Gastrocnemius medialis (tissue), 4 donors: ENCODE data around the gene SLC11A1. TPM values are rescaled to one million over a fixed set of nuclear protein-coding genes. Genes with fewer than 3 reads are reported as not detected.

Source experiments
- ATAC-seq, 2 donors: fragments of 150-250 bp; one replicate each; pipeline ENCODE4 v1.9.1; 2016
- DNase-seq, 2 donors: peaks; one replicate each; pipeline ENCODE4 v3.0.0-alpha.2; 2019
- H3K27ac ChIP-seq, 4 donors: fragments of 200-600 bp; sonication (generic); 1 replicate in 1 of 4; 2 replicates in 3 of 4; pipeline ENCODE4 v1.5.1; 2016 to 2018; ENCODE audit warnings: mild to moderate bottlenecking in 2 of 4, moderate library complexity in 1 of 4
- H3K27me3 ChIP-seq, 3 donors: fragments of 200-600 bp; sonication (generic) in 2 of 3; 1 replicate in 1 of 3; 2 replicates in 2 of 3; pipeline versions ENCODE4 v1.5.1 to v1.6.0; 2016 to 2019; ENCODE audit warnings: mild to moderate bottlenecking in 1 of 3, moderate library complexity in 1 of 3
- H3K36me3 ChIP-seq, 2 donors: fragments of 200-600 bp; sonication (generic) in 1 of 2; one replicate each; pipeline ENCODE4 v1.5.1; 2017 to 2018
- H3K4me1 ChIP-seq, 2 donors: fragments of 200-600 bp; sonication (generic) in 1 of 2; one replicate each; pipeline ENCODE4 v1.5.1; 2016 to 2017; ENCODE audit warnings: mild to moderate bottlenecking in 2 of 2
- H3K4me3 ChIP-seq, 4 donors: fragments of 200-600 bp; sonication (generic) in 3 of 4; 1 replicate in 1 of 4; 2 replicates in 3 of 4; pipeline ENCODE4 v1.5.1; 2016 to 2019; ENCODE audit warnings: mild to moderate bottlenecking in 2 of 4
- H3K9me3 ChIP-seq, 3 donors: fragments of 200-600 bp; sonication (generic) in 2 of 3; 1 replicate in 1 of 3; 2 replicates in 2 of 3; pipeline ENCODE4 v1.5.1; 2016 to 2019
- POLR2A ChIP-seq, 2 donors: fragments of 450-650 bp; IDR thresholded peaks; one replicate each; pipeline ENCODE4 v1.6.1; 2017; ENCODE audit warnings: antibody characterized with exemption in 2 of 2, mild to moderate bottlenecking in 2 of 2, moderate library complexity in 2 of 2
- in situ Hi-C, 4 donors: fragments of 200-750 bp; cut with MboI; loops; one replicate each; pipeline versions ENCODE4 v1.15.0 to v1.8.0; 2017; ENCODE audit warnings: low sequenced_read_pairs in 4 of 4
- intact Hi-C: fragments of 100-400 bp; cut with DNase I; formaldehyde crosslinking; loops from one replicate; pipeline ENCODE4 v1.15.1; 2023; ENCODE audit warnings: low total_unique reads
- total RNA-seq, 4 donors: library from RNA; depleted of rRNA; stranded (reverse); fragments of >200 nt; gene quantifications; one replicate each; pipeline versions ENCODE4 v1.1.0 to v1.2.3, GENCODE V29; 2016
- TF ChIP-seq, protein P1 (sequence below), 5 experiments: fragments of 450-650 bp in 3 of 5; fragments of 200-600 bp in 2 of 5; sonication (generic) in 2 of 5; IDR thresholded peaks in 4 of 5; conservative IDR thresholded peaks in 1 of 5; 1 replicate in 4 of 5; 2 replicates in 1 of 5; pipeline ENCODE4 v1.5.1; 2016 to 2019; ENCODE audit warnings: antibody characterized with exemption in 5 of 5, mild to moderate bottlenecking in 3 of 5, moderate library complexity in 3 of 5

The SLC11A1 gene, protein sequence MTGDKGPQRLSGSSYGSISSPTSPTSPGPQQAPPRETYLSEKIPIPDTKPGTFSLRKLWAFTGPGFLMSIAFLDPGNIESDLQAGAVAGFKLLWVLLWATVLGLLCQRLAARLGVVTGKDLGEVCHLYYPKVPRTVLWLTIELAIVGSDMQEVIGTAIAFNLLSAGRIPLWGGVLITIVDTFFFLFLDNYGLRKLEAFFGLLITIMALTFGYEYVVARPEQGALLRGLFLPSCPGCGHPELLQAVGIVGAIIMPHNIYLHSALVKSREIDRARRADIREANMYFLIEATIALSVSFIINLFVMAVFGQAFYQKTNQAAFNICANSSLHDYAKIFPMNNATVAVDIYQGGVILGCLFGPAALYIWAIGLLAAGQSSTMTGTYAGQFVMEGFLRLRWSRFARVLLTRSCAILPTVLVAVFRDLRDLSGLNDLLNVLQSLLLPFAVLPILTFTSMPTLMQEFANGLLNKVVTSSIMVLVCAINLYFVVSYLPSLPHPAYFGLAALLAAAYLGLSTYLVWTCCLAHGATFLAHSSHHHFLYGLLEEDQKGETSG
- 1 to 10 TPM; 1.1 to 6.3 (median 4.5) TPM for total RNA-seq

DNA sequence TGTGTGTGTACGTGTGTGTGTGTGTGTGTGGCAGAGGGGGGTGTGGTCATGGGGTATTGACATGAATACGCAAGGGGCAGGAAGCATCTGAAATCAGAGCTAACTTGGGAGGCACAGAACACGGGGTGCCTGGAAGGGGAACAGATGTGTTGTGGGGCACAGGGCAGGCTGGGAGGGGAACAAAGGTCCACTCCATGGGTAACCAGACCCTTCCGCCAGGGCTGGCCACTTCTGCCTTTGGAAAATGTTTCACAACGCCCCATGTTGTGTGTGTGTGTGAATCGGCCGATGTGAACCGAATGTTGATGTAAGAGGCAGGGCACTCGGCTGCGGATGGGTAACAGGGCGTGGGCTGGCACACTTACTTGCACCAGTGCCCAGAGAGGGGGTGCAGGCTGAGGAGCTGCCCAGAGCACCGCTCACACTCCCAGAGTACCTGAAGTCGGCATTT lies at the start of gene SLC11A1:
Gene SLC11A1, plus strand, starts transcription at position 358 of the 451 bp plus-strand sequence. CDS start 96 bp downstream, outside the sequence.
- Histone ChIP-seq H3K4me1 (no peaks in the 10 kb centered on the region), H3K9me3 (no peaks in the 10 kb centered on the region), H3K4me3 (peak within 1 kb of the TSS in 1 of 4 donors; percentile 17), H3K27me3 (no peaks in the 10 kb centered on the region), H3K36me3 (no peaks in the 10 kb centered on the region), H3K27ac (peak within 1 kb of the TSS in 1 of 4 donors; percentile 0)
- intact Hi-C loops (no loop called here), in situ Hi-C loops (loop anchor here in 3 of 4 donors (5.0 to 10.0 kb wide), 2 partner anchors 65 to 77 kb away; no protein-coding TSS in a partner anchor)
- DNase-seq (peak in 1 of 2 donors; percentile 60), ATAC-seq (peak in 1 of 2 donors; percentile 60)
- peak; percentile 26 to 33 for TF ChIP-seq POLR2A (IDR thresholded peaks at IDR 0.05)
- TF ChIP-seq, protein P1, sequence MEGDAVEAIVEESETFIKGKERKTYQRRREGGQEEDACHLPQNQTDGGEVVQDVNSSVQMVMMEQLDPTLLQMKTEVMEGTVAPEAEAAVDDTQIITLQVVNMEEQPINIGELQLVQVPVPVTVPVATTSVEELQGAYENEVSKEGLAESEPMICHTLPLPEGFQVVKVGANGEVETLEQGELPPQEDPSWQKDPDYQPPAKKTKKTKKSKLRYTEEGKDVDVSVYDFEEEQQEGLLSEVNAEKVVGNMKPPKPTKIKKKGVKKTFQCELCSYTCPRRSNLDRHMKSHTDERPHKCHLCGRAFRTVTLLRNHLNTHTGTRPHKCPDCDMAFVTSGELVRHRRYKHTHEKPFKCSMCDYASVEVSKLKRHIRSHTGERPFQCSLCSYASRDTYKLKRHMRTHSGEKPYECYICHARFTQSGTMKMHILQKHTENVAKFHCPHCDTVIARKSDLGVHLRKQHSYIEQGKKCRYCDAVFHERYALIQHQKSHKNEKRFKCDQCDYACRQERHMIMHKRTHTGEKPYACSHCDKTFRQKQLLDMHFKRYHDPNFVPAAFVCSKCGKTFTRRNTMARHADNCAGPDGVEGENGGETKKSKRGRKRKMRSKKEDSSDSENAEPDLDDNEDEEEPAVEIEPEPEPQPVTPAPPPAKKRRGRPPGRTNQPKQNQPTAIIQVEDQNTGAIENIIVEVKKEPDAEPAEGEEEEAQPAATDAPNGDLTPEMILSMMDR (IDR thresholded peaks at IDR 0.05 in 4 of 5, conservative IDR thresholded peaks at IDR 0.05 in 1 of 5): no peak

DNA sequence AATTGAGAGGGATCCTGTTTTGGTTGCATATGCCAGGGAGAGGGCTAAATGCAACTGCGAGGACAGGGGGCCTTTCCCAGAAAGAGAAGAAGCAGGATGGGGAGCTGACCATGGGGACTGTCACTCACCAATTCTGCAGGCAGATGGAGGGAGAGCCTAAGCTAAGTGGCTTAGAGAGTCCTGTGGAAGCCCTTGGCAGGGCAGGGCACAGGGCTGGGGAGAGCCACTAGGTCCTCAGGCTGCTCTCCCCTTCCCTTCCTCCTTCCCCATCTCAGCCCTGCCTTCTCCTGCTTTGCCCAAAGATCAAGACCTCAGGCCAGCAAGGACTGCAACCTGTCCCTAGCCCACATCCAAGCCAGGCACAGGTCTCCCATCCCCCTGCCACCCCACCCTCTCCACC lies 49.8 kb upstream of the SLC11A1 start:
- H3K27ac ChIP-seq: peak overlapping the region in 1 of 4 donors; percentile 2
- no peaks in the 10 kb centered on the region for H3K27me3 ChIP-seq
- ATAC-seq: no peak
- in situ Hi-C loops (no loop called here), intact Hi-C loops (no loop called here)
- no peaks in the 10 kb centered on the region for H3K9me3 ChIP-seq
- no peaks in the 10 kb centered on the region for H3K4me1 ChIP-seq
- DNase-seq: no peak
- no peaks in the 10 kb centered on the region for H3K36me3 ChIP-seq
- no peak for TF ChIP-seq POLR2A (IDR thresholded peaks at IDR 0.05)
- TF ChIP-seq, protein P1 (IDR thresholded peaks at IDR 0.05 in 4 of 5, conservative IDR thresholded peaks at IDR 0.05 in 1 of 5): no peak
- no peak overlapping the region for H3K4me3 ChIP-seq

DNA sequence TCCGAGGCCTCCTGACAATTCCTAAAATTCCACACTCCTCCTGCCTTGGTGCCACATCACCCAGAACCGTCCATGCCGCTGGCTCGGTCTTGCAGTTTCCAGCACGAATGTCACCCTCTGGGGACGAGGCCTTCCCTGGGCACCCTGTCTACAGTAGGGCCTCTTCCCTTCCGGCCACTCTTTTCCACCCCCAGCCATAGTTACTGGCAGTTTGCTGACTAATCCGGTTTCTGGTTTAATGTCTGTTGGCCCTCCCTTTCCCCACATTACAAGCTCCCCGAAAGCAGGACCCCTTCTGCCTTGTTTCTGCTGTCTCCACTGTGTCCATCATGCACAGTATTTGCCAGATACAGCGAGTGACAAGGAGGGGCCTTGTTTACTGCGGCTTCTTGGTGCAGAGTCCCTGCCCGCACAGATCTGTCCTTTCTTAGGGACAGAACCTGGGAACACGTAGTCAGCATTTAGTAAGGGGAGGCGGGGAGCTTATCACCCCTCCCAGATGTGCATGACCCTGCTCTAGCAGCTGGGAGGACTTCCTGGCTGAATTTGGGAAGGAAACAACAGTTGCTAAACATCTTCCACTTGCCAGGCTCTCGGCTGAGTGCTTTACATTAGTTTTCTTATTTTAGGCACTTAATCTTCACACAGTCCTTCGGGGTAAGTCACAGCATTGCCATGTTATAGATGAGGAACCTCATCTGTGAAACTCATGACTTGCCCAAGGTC lies 49.0 kb upstream of the SLC11A1 start:
- peak overlapping the region in 1 of 4 donors; percentile 2 for H3K27ac ChIP-seq
- no peaks in the 10 kb centered on the region for H3K36me3 ChIP-seq
- H3K4me3 ChIP-seq: no peak overlapping the region
- no peaks in the 10 kb centered on the region for H3K9me3 ChIP-seq
- TF ChIP-seq, protein P1 (IDR thresholded peaks at IDR 0.05 in 4 of 5, conservative IDR thresholded peaks at IDR 0.05 in 1 of 5): no peak
- TF ChIP-seq POLR2A (IDR thresholded peaks at IDR 0.05): no peak
- DNase-seq (peak; percentile 10 to 36), ATAC-seq (peak in 1 of 2 donors; percentile 46)
- in situ Hi-C loops: no loop called here
- intact Hi-C loops: no loop called here
- H3K4me1 ChIP-seq: no peaks in the 10 kb centered on the region
- no peaks in the 10 kb centered on the region for H3K27me3 ChIP-seq

DNA sequence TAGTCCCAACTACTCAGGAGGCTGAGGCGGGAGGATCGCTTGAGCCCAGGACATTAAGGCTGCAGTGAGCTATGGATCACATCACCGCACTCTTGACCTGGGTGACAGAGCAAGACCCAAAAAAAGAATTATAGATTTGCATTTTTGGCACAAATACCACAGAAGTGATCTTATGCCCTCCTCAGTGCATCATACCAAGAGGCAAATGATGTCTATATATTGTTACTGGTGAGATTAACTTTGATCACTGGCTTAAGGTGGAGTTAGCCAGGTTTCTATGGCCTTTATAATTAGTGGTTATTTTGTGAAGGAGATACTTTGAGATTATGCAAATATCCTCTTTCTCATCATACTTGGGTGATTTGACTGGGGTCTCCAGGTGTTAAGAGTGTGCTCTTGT lies 47.5 kb upstream of the SLC11A1 start:
- ATAC-seq (no peak), DNase-seq (no peak)
- intact Hi-C loops (no loop called here), in situ Hi-C loops (no loop called here)
- no peaks in the 10 kb centered on the region for H3K4me1 ChIP-seq
- no peaks in the 10 kb centered on the region for H3K36me3 ChIP-seq
- H3K27ac ChIP-seq: no peak overlapping the region
- no peaks in the 10 kb centered on the region for H3K9me3 ChIP-seq
- no peaks in the 10 kb centered on the region for H3K27me3 ChIP-seq
- H3K4me3 ChIP-seq: no peak overlapping the region
- TF ChIP-seq, protein P1 (IDR thresholded peaks at IDR 0.05 in 4 of 5, conservative IDR thresholded peaks at IDR 0.05 in 1 of 5): no peak
- no peak for TF ChIP-seq POLR2A (IDR thresholded peaks at IDR 0.05)
